Hepatocyte (in vitro differentiated cells): ENCODE measurements around the gene NKAPD1.

ENCODE experiments used
- EZH2 ChIP-seq: fragments of 200-600 bp; sonication (generic); IDR thresholded peaks from 2 replicates; pipeline ENCODE4 v1.6.1; 2016; ENCODE audit warnings: antibody characterized with exemption, mild to moderate bottlenecking, borderline replicate concordance
- TF ChIP-seq, protein P1 (sequence below): fragments of 200-600 bp; sonication (generic); IDR thresholded peaks from 2 replicates; pipeline ENCODE4 v1.5.1; 2016; ENCODE audit warnings: antibody characterized with exemption, mild to moderate bottlenecking; ENCODE audit not compliant: poor library complexity

DNA sequence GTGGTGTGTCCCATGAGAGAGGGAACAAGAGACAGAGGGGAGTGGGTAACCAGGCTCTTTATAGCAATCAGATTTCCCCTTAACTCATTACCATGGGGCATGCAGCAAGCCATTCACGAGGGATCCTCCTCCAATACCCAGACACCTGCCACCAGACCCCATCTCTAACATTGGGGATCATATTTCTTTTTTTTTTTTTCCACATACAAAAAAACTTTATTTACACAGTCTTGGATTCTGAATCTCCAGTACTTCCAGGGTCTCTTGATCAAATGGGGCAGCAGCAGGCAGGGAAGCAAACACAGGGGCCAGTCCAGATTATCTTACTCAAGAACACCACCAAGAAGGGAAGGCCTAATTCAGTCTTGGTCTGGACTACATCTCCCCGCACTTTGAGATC lies 44.6 kb upstream of the NKAPD1 start:
- TF ChIP-seq, protein P1, sequence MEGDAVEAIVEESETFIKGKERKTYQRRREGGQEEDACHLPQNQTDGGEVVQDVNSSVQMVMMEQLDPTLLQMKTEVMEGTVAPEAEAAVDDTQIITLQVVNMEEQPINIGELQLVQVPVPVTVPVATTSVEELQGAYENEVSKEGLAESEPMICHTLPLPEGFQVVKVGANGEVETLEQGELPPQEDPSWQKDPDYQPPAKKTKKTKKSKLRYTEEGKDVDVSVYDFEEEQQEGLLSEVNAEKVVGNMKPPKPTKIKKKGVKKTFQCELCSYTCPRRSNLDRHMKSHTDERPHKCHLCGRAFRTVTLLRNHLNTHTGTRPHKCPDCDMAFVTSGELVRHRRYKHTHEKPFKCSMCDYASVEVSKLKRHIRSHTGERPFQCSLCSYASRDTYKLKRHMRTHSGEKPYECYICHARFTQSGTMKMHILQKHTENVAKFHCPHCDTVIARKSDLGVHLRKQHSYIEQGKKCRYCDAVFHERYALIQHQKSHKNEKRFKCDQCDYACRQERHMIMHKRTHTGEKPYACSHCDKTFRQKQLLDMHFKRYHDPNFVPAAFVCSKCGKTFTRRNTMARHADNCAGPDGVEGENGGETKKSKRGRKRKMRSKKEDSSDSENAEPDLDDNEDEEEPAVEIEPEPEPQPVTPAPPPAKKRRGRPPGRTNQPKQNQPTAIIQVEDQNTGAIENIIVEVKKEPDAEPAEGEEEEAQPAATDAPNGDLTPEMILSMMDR: no peak
- TF ChIP-seq EZH2: no peak
